GM10266 (cell line): ENCODE data around the gene IER5L.

ENCODE experiments used
- DNase-seq: peaks from one replicate; pipeline ENCODE4 v3.0.0; 2012; ENCODE audit errors: extremely low spot score
- TF ChIP-seq, protein P1 (sequence below): IDR thresholded peaks from 2 replicates; pipeline ENCODE4 v1.5.1; 2012; ENCODE audit warnings: mild to moderate bottlenecking, low read depth; ENCODE audit not compliant: control insufficient read depth, insufficient read depth; ENCODE audit errors: missing control alignments

The IER5L gene

DNA sequence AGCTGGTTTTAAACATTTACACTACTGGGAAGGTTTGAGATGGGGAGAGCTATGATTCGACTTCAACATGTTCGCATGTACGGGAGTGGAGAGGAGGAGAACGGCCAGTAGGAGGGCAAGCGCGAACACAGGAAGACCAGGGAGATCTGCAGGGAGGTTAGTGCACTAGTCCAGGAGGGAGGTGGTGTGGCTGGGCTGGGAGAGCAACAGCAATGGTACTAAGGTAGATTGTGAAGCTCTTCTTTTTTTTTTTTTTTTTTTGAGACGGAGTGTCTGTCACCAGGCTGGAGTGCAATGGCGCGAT is 16.6 kb downstream of the IER5L start:
- TF ChIP-seq, protein P1, sequence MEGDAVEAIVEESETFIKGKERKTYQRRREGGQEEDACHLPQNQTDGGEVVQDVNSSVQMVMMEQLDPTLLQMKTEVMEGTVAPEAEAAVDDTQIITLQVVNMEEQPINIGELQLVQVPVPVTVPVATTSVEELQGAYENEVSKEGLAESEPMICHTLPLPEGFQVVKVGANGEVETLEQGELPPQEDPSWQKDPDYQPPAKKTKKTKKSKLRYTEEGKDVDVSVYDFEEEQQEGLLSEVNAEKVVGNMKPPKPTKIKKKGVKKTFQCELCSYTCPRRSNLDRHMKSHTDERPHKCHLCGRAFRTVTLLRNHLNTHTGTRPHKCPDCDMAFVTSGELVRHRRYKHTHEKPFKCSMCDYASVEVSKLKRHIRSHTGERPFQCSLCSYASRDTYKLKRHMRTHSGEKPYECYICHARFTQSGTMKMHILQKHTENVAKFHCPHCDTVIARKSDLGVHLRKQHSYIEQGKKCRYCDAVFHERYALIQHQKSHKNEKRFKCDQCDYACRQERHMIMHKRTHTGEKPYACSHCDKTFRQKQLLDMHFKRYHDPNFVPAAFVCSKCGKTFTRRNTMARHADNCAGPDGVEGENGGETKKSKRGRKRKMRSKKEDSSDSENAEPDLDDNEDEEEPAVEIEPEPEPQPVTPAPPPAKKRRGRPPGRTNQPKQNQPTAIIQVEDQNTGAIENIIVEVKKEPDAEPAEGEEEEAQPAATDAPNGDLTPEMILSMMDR: no peak
- no peak for DNase-seq

DNA sequence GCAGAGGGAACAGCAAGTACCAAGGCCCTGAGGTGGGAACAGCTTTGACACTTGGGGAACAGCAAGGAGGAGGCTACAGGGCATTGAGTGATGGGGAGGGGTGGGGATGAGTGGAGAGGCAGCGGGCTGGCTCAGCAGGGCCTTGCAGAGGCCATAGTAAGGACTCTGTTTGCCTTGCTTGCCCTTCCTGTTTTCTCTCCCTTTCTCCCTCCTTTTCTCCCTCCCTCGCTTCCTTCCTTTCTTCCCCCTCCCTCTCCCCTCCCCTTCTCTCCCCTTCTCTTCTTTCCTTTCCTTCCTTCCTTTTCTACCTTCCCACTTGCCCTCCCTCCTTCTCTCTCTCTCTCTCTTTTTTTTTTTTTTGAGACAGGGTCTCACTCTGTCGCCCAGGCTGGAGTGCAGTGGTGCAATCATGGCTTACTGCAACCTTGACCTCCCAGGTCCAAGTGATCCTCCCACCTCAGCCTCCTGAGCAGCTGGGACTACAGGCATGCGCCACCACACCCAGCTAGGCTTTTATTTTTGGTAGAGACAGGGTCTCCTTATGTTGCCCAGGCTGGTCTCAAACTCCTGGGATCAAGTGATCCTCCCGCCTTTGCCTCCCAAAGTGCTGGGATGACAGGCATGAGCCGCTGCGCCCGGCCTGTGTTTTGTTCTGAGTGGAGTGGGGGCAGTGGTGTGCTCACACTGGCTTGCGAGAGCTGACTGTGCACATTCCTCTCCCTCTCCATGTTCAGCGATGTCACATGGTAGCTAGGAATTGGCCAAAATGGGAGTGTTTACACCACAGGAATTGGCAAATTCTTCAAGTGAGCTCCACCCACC is 17.1 kb downstream of the IER5L start:
- TF ChIP-seq, protein P1: no peak
- DNase-seq: no peak

DNA sequence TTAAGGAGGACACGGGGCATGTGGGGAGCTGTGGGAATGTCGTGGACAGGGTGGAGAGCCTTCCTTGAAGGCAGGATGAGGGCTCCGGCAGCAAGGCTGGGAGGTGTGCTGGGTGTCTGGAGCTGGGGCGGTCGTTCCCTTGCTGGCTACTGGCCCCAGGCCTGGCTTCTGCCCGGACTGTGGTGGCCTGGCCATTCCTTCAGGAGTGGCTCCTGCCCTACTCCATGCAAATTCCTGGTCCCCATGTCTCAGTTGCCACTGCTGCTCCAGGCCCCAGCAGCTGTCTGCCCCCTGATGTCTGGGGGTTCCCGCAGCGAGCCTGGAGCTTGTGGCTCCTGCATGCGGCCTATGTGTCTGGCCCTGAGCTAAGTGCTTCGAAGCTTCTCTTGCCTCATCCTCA is 21.9 kb downstream of the IER5L start:
- no peak for DNase-seq
- TF ChIP-seq, protein P1: no peak

DNA sequence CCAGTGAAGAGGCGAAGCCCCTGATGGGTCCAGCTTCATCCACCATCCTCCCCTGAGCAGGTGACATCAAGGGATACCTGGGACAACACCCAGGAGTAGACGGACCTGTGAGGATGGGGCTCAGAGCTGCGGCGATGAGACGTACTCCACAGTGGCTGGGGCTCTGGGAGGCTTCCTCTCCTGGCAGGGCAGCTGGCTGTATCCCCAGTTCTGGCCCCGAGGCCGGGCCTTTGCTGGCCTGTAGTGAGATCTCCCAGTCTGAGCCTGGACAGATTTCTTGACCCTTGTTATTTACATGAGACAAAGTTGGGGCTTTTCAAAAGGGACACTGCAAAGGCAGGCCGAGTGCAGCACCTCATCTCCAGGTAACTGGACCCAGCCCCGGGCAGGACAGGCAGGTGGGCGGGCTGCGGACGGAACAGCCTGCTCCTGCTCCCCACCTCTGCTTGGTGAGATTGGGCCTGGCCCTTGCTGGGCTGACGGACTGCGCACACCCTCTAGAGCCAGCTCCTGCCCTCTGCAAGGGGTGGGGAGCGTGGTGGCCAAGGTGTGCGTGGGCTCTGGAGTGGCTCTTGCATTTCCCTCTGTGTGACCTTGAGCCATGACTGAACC is 23.1 kb downstream of the IER5L start:
- TF ChIP-seq, protein P1: no peak
- DNase-seq: no peak

DNA sequence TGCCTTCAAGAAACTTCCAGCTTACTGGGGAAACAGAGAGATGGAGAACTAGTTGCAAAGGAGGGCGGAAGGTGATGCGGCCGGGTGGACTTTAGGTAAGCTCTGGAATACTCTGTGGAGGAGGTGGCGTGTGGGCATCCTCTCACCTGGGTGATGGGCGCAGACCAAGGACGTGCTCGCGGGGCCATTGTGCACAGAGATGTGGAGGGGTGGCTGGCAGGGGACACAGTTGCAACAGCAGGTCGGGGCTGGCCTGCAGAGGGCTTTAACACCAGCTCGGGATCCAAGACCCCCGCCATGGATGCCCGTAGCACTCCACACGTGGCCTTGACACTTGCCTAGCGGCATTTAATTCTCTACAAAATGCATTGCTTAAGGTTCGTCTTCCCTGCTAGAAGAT is 26.6 kb downstream of the IER5L start:
- TF ChIP-seq, protein P1: no peak
- DNase-seq: no peak

DNA sequence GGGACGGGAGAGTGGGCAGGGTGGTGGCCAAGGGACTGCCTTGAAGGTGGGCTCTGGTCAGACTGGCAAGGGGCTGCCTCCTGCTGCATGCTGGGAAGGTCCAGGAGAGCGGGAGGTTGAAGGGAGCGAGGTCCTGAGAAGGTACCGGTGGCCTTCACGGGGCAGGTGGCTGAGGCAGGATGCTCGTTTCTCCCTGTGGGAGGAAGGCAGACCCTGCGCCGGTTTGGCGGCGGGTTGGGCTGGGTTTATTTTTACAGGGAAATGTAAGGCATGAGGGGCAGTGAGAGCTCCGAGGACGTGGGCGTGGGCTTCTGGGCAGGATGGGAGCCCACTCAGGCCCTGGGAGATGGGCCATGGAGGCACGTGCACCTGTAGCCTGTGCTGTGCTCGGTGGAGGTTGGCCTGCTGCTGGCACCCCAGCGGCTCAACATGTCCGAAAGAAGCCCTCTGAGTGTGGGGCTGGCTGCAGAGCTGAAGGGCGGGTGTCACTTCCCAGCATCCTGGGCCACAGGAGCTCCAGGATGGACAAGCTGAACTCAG is 27.3 kb downstream of the IER5L start:
- DNase-seq: no peak
- TF ChIP-seq, protein P1: no peak

DNA sequence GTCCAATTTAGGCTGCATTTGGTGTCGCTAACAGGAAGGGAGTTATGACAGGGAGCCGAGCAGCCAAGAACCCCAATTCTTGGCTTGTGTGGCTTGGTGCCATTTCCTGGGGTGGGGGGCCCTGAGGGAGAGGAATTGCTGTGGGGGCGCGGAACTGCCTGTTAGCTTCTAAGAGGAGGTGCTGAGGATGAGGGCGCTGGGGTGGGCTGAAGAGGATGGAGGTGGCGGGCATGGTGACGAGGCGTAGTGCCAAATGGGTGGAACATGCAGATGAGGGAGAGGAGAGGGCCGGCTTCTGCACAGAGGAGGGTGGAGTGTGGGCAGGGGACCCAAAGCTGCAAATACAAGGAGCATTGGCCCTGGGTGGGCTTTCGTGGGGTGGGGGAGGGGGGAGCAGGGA is 27.9 kb downstream of the IER5L start:
- DNase-seq: no peak
- TF ChIP-seq, protein P1: no peak
